ENCODE measurements around the gene NPPA. TPM values are rescaled to one million over a fixed set of nuclear protein-coding genes. Genes with fewer than 3 reads are reported as not detected.

NPPA gene
- total RNA-seq, result not detected in 2 replicates

DNA sequence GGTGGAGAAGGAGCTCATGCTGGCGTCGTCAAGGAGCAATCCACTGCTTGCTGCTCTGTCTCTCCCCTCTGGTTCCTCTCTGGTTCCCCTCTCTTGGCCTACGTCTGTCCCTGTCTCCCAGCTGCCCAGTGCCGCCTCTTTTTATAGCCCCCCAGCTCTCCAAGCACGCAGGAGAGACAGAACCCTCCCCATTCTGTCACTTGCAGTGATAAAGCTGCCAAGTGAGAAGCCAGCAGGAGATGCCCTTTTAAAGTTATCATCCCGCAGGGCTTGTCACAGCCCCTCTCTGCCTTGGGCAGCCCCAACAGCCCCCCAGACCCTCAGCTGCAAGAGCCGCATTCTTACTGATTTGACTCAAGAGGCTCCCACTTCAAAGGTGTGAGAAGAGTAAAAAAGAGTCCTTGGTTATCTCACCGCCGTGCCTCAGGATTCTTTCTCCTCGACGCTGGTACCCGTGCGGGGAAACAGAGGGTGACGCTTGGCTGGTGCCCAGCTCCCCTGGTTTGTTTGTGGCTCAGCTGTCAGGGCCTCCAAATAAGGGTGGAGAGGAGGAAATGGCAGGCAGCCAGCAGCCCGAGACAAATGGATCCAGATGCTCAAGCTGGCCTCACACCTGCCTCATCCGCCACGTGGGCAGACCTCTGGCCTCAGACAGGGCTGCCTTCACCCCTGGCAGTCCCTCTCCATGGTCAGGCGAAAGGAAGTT lies at the start of gene NPPA:
NPPA (minus strand) TSS at position 117 of the 706 bp plus-strand sequence; CDS start at position 18, 99 bp downstream.

GRCh38 chr1:11858613-11858967 lies 11.0 kb upstream of the NPPA start, which contains the start of gene NPPB:
Gene NPPB, minus strand, starts transcription at chr1:11858945. Its CDS starts 112 bp downstream, at chr1:11858833.

GRCh38 chr1:11805422-11806306 lies 41.9 kb downstream of the NPPA start, which contains the start of the genes CLCN6 and MTHFR:
Gene CLCN6, plus strand, starts transcription at chr1:11806191. Its CDS starts 72 bp downstream, at chr1:11806263.
Gene MTHFR, minus strand, starts transcription at chr1:11805964. Its CDS starts 2,848 bp downstream, at chr1:11803116.

Other genes with a start within 250 kb of the NPPA start
- gene FBXO2, start 193.4 kb downstream of the NPPA start, total RNA-seq, result 0.32 and 3.7 TPM in 2 replicates
- 6.8 and 9.6 TPM in 2 replicates for gene FBXO44, start 192.9 kb downstream of the NPPA start, total RNA-seq
- gene FBXO6, start 183.6 kb downstream of the NPPA start, total RNA-seq, result 1.1 and 2.6 TPM in 2 replicates
- 29.1 and 31.9 TPM in 2 replicates for gene MAD2L2, start 166.6 kb downstream of the NPPA start, total RNA-seq
- 0.32 and 0.69 TPM in 2 replicates for gene DRAXIN, start 156.1 kb downstream of the NPPA start, total RNA-seq
- 31.6 and 39.3 TPM in 2 replicates for gene AGTRAP, start 111.6 kb downstream of the NPPA start, total RNA-seq
- gene C1orf167, start 85.6 kb downstream of the NPPA start, total RNA-seq, result 0.16 and 0.19 TPM in 2 replicates
- 18.1 and 32.9 TPM in 2 replicates for gene MTHFR, start 41.8 kb downstream of the NPPA start, total RNA-seq
- 6.0 and 11.5 TPM in 2 replicates for gene CLCN6, start 41.6 kb downstream of the NPPA start, total RNA-seq
- not detected in 2 replicates for gene NPPB, start 11.2 kb upstream of the NPPA start, total RNA-seq
- 36.1 and 54.6 TPM in 2 replicates for gene KIAA2013, start 78.6 kb upstream of the NPPA start, total RNA-seq
- gene PLOD1, start 86.9 kb upstream of the NPPA start, total RNA-seq, result 182 and 368 TPM in 2 replicates
- gene MFN2, start 132.7 kb upstream of the NPPA start, total RNA-seq, result 32.7 and 95.7 TPM in 2 replicates
- 26.9 and 27.4 TPM in 2 replicates for gene MIIP, start 171.7 kb upstream of the NPPA start, total RNA-seq
- gene TNFRSF8, start 215.5 kb upstream of the NPPA start, total RNA-seq, result 0.13 and 0.65 TPM in 2 replicates

All from bladder microvascular endothelial cell (primary cell).